SH-SY5Y (cell line): Measurements from ENCODE around the gene GMDS.

Experiments
- GATA2 ChIP-seq: IDR thresholded peaks from 2 replicates; pipeline ENCODE4 v1.6.1; 2011; ENCODE audit warnings: mild to moderate bottlenecking, low read depth, low read length
- GATA3 ChIP-seq: IDR thresholded peaks from 2 replicates; pipeline ENCODE4 v1.6.1; 2011; ENCODE audit warnings: low read depth, mild to moderate bottlenecking, low read length, moderate library complexity

The GMDS gene

DNA sequence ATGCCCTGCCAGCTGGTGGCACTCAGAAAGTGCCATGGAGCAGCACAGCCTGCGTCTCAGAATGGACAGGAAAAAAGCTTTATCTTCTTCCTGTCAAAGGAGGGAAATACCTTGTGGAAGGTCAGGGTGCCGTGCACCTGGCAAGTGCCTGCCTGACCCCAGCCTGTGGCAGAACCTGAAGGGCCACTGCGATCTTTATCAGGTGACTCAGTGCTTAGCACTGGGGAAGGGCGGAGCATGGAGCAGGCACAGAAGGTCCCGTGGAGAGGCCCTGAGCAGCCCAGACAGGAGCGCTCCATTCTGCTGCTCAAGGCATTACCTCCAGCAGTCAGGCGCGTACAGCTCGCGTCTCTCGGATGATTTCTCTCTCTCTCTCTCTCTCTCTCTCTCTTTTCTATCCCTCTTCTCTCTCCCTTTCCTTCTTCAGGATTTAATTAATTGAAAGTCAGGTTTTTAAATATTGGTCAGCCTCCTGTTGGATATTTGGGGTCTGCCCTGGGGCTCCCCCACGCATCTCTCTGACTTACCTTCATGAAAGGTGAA, 604.0 kb downstream of the GMDS start:
- TF ChIP-seq GATA2 (no peak; the same call in 1 of the 2 replicates), GATA3 (no peak)

- no peak for TF ChIP-seq GATA3
- TF ChIP-seq GATA2 = no peak
Measured at GRCh38 chr6:1640476-1640875, 604.9 kb downstream of the GMDS start.

DNA sequence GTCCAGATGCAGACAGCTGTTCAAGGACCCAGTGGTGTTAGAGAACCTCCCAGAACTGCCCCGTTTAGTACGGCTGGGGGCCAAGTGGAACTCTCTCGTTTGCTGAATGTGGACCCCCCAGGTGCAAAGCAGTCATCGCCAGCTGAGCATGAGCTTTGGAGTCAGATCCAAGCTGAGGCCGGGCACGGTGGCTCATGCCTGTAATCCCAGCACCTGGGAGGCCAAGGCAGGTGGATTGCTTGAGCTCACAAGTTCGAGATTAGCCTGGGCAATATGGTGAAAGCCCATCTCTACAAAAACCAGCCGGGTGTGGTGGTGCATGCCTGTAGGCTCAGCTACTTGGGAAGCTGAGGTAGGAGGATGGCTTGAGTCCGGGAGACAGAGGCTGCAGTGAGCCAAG, 606.0 kb downstream of the GMDS start:
- TF ChIP-seq GATA2 (no peak), GATA3 (no peak)

- TF ChIP-seq GATA2 (no peak), GATA3 (no peak)
Measured at GRCh38 chr6:1636971-1637871, 608.2 kb downstream of the GMDS start.

- TF ChIP-seq GATA3 (no peak), GATA2 (no peak)
Measured at GRCh38 chr6:1636272-1636825, 609.1 kb downstream of the GMDS start.

DNA sequence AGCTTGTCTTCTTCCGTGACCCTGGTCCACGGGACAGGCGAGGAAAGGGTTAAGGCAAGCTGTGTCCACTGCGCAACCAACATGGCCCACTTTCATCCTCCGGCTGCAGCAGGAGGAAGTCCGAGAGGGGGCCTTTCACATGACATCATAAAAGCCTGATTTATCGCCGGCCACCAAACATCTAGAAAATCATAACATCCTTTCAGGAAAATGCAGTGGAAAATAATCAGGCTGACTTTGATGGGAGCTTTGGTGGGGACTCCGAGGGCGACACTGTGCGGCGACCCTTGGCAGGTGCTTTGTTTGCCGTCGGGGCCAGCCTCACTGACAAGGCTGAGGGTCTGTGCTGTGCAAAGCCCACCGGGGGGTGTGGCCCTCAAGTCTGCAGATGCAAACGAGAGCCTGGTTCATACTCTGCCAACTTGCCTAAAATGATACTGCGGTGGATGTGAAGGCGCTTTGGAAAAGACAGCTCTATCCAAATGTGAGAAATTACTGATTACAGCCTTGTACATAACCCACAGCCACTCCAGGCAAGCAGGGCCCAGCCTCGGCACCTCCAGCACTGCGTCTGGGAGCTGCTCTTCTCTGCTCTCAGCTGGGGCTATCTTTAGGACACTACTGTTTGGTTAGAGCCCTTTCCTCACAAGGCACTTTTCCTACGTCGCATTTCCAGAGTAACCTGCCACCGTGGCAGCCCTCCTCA, 609.9 kb downstream of the GMDS start:
- no peak for TF ChIP-seq GATA2
- TF ChIP-seq GATA3 = no peak

DNA sequence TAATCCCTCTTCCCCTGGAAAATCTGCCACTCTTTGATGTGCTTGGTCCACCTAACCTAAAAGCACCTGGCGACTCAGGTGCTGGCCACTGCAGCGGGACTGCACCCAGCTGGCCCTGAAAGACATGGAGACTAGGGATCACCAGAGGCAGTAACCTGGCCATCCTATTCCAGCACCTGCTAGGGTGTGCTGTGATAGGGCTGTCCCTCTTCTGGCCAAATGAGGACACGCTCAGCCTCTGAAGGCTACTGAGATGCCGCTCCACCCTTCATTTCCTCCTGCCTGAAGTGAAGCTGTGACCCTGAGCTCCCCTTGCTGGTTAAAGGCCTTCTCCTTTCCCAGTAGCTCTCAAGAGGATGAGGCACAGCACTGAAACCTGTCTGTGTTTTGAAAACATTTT, 611.3 kb downstream of the GMDS start:
- no peak for TF ChIP-seq GATA3
- no peak for TF ChIP-seq GATA2

DNA sequence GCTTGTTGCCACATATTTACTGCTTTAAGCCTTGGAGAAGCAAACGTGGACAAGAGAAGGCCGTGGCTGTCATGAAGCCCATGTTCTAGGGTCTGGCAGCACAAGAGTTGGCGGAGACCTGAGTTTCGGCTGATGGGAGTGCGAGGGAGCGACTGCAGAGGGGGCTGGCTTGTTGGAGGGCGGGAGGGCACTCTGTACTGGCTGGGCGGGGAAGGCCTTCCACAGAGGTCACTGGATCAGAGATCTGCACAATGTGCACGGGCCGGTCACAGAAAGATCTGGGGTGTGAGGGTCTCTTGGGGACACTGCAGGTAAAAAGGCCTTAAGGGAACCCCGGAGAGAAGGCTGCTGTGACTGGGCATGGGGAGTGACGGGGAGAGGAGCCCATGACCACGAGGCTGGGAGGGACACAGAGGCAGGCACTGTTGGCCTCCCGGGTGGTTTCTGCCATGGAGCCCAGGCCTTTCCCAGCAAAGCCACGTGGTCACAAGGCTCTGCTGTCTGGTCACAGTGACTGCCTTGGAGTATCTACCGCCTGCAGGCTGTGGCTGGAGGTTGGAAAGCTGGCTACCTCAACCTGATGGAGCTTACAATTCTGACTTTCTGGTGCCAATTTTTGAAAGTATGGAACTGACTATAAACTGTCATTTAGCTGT, 611.9 kb downstream of the GMDS start:
- TF ChIP-seq GATA3 = no peak
- no peak for TF ChIP-seq GATA2

DNA sequence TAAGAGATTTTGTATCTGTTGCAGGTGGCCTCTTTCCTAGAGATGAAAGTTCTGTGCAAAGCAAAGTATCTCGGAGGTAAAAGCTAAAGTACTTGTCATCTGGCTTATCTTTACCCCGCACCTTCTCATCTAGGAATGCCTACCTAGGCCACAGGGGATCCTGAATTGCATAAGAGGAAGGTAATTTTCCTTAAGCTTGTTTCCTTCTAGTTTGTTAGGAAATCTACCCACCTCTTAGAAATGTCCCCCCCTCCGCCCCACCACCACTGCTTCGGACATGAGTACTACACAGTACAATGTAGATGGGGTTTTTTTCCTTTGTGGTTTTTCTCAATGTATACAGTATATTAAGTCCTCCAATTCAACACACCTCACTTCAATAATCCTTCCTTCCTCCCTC, 614.2 kb downstream of the GMDS start:
- TF ChIP-seq GATA2 (no peak), GATA3 (no peak)

GRCh38 chr6:1630771-1631217, 614.6 kb downstream of the GMDS start:
- TF ChIP-seq GATA2 (no peak), GATA3 (no peak)

- TF ChIP-seq GATA3 (no peak), GATA2 (no peak)
Measured at GRCh38 chr6:1630212-1630770, 615.1 kb downstream of the GMDS start.

GRCh38 chr6:1629316-1629715, 616.1 kb downstream of the GMDS start:
- no peak for TF ChIP-seq GATA3
- TF ChIP-seq GATA2 = no peak

DNA sequence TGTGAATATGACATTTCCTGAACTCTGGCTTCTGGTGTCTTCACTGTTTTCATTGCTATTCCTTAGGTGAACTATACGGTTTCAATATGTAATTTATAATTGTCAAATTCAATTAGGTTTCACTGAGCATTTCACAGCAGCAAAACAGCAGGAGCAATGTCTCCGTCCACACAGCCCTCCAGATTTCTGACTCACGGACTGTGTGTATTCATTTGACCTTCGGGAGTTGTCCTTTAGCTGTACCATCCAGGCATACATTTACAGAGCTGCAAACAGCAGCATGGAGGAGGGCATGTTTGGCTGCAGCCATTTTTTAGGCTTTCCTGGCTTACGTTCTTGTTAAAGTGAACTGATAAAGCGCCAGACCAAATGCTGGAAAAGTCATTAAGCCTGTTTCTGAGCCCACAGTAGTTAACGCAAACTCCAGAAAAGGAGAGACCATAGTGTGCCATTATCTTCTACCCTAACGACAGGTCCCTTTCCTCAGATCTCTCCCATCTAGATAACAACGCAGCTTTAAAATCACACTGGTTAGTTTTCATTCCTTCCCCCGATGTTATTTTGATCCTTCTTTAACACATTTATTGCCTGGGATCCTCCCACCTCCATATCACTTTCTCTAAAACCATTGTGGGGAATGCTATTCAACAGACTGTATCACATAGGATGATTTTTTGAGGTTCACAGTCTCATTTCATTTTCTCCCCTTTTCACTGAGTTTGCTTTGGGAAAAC, 617.4 kb downstream of the GMDS start:
- TF ChIP-seq GATA3 (no peak), GATA2 (no peak)
